HG03558 (cell line): ENCODE results near the gene AVPI1.

ENCODE experiments used
- ATAC-seq: cut with Tn5 transposase; IDR thresholded peaks from one replicate; pipeline ENCODE4 v1.9.1; 2021; ENCODE audit warnings: moderate number of reproducible peaks; ENCODE audit not compliant: unreplicated experiment; ENCODE audit errors: extremely low read depth

AVPI1 gene, protein sequence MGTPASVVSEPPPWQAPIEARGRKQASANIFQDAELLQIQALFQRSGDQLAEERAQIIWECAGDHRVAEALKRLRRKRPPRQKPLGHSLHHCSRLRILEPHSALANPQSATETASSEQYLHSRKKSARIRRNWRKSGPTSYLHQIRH

DNA sequence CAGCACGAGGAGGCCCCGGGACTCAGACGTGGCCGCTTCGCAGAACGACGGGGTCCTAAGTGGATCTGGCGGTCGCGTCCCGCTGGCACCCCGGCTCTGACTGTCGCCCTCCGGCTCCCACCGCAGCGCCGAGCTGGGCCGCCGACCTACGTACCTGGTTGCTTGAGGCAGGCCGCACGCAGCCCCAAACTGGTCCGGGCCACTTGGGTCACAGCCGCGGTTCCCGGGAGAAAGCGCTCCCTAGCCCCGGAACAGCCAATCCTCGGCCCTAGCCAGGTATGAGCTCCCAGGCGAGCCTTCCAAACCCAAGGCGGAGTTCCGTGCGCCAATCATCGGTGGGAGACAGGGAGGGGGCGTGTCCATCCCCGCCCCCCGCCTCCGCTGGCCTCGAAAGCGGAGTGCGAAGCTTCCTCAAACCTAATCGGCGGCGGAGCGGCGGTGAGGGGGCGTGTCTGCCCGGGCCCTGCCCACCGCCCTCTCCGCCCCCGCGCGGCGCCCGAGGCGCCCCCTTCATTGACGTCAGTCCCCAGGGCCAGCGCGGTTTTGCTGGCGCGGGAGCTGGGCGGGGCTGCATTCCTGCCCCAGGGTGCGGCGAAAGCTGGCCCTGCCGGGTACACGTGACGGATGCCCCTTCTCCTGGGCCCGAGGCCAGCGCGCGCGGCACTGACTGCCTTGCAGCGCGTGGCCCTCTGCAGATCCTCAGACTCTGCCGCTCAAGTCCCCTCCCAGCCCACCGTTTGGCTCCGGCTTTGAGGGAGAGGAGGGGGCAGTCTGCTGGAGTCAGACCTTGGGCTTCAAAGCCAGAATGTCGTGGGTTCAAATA is at the start of gene AVPI1:
AVPI1 (minus strand) TSS at position 280 of the 823 bp plus-strand sequence. CDS start 7,336 bp downstream, outside the sequence.
- ATAC-seq = peak; percentile 87

DNA sequence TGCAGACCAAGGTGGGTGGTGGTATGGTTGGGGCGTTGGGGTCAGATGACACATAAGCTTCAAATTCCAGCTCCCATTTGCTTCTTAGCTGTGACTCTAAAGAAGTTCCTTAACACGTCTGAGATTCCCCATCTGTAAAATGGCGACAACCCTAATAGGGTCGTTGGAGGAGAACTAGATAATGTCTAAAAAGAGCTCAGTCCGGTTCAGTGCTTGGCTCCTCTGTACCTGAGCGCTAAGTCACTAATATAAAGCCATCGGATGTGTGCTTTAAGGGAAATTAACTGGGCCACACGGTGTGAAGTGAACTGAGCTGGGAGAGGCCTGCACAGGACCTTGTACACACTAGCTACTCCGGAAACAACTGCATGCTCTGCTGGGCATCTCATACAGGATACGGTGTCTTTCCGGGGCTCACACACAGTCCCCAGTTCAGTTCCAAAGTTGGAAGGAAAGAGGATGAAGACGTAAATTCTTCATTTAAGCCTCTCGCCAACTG is 49.4 kb upstream of the AVPI1 start:
- ATAC-seq = no peak

GRCh38 chr10:97734021-97734420 is 47.0 kb upstream of the AVPI1 start:
- no peak for ATAC-seq

DNA sequence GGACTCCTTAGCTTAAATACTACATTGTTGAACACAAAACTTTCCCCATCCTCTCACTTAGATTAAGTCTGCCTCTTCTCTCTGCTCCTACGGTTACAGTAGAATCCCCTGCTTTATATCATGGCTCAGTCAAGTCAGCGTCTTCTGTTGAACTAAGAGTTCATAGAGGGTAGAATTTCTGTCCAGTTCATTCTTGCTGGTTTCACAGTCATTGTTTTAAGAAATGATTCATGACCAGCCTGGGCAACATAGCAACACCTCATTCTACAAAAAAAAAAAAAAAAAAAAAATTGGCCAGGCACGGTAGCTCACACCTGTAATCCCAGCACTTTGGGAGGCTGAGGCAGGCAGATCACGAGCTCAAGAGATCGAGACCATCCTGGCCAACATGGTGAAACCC is 46.2 kb upstream of the AVPI1 start:
- ATAC-seq = no peak

GRCh38 chr10:97732052-97732359 is 45.0 kb upstream of the AVPI1 start:
- no peak for ATAC-seq

DNA sequence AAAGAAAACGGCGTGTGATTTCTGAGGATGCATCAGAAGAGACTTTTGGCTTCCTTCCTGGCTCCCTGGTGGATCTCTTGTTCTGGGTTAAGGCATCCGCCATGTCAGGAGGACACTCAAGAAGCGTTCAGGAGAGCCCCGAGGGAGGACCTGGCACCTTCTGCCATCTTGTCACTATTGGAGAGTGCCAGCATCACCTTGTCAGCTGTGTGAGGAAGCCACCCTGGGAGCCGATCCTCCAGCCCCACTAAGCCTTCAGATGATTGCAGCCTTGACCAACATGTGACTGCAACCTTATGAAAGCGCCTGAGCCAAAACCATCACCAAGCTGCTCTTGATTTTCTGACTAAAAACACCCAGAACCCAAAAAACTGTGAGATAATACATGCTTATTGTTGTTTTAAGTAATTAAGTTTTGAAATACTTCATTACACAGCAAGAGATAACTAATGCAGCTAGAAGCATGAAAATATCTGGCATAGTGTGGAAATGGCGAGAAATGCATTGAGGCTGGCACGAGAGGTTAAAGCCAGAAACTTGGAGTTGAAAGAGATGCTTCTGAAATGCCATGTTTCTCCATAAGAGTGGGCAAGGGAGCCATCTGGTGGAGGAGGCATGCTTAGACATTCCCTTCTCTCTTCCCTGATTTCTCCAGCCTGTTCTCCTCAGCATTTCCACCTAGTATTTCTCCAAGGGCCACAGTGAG is 44.5 kb upstream of the AVPI1 start:
- ATAC-seq = no peak

GRCh38 chr10:97729014-97729413 is 42.0 kb upstream of the AVPI1 start:
- ATAC-seq = no peak

GRCh38 chr10:97726636-97727178 is 39.7 kb upstream of the AVPI1 start:
- no peak for ATAC-seq

- no peak for ATAC-seq
Measured at GRCh38 chr10:97724341-97724941, 37.4 kb upstream of the AVPI1 start.

- ATAC-seq = no peak
Measured at GRCh38 chr10:97723001-97723400, 36.0 kb upstream of the AVPI1 start.

DNA sequence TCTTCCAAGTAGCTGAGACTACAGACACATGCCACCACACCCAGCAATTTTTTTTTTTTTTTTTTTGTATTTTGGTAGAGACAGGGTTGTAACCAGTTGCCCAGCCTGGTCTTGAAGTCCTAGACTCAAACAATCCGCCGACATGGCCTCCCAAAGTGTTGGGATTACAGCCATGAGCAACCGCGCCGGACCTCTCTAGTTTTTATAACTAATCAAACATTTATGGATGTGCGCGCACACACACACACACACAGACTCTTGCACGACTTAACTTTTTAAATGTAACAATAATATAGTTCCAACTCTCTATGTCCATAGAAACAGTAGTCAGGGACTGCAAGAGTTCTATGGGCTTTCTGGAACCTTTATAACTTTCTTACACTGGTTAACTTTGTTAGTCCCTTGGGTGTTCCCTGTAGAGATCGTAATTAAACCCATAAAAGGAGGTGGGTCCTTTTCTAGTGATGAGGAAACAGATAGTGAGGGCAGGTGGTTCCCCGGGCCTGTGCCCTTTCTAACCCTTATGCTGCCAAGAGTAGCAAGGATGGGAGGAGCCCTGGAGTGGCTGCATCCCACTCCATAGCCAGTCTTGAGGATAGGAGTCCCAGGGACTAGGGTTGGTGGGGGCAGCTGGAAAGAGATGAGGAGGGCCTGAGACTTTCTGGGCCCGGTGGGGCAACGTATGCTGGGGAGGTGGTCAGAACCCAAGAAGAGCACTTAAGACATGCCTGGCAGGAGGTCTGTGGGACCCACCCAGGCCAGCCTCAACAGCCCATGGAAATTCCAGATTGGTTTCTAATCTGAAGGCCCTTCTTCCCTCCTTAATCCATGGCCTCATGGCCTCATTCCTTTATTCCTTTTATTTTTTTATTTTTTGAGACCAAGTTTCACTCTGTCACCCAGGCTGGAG is 35.1 kb upstream of the AVPI1 start:
- no peak for ATAC-seq

- ATAC-seq = no peak
Measured at GRCh38 chr10:97719602-97720001, 32.6 kb upstream of the AVPI1 start.

DNA sequence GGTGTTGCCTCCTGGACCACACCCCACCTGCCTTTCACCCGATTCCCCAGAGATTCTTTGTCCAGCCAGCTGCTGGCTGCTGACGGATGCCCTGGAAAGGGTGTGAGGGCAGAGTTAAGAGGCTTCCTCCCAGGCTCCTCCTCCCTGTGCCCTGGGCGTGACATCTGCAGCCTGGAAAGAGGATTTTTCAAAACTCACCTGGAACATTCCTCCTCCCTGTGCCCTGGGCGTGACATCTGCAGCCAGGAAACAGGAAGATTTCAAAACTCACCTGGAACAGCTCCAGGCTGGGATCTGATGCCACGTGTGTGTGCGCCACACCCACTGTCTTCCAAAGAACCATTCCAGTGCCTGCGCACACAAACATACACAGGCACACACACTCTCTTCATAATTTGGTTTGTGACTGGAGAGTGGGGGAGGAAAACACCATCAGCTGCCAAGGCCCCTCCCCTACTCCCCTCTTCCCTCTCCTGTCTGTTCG is 31.7 kb upstream of the AVPI1 start:
- ATAC-seq = no peak

GRCh38 chr10:97718178-97718577 is 31.1 kb upstream of the AVPI1 start:
- no peak for ATAC-seq

- ATAC-seq = no peak
Measured at GRCh38 chr10:97717627-97718026, 30.6 kb upstream of the AVPI1 start.

DNA sequence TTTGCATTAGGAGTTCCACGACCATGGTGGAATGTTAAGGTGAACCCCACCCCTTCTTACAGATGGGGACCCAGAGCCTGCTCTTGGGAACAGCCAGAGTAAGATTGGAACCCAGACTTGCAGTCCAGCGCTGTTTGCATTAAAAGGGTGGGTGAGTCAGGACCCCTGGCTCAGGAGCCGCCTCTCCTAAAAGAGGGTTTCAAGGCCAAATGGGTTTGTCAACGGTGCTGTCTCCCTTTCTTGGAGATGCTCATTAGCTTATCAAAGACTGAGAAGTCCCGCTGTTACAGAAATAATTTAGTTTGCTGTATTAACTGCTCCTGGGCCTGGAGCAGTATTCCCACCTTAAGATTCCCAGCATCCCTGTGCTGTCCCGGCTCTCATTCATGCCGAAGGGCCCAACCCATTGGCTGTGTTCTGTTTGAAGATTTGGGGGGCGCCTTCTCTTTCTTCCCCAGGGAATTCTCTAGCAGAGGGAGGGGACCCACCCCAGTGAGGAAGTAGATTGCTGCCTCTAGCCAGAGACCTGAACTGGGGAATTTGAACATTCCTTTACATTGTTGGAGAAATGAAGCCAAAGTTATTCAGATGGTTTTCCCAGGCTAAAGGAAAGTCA is 28.3 kb upstream of the AVPI1 start:
- no peak for ATAC-seq

DNA sequence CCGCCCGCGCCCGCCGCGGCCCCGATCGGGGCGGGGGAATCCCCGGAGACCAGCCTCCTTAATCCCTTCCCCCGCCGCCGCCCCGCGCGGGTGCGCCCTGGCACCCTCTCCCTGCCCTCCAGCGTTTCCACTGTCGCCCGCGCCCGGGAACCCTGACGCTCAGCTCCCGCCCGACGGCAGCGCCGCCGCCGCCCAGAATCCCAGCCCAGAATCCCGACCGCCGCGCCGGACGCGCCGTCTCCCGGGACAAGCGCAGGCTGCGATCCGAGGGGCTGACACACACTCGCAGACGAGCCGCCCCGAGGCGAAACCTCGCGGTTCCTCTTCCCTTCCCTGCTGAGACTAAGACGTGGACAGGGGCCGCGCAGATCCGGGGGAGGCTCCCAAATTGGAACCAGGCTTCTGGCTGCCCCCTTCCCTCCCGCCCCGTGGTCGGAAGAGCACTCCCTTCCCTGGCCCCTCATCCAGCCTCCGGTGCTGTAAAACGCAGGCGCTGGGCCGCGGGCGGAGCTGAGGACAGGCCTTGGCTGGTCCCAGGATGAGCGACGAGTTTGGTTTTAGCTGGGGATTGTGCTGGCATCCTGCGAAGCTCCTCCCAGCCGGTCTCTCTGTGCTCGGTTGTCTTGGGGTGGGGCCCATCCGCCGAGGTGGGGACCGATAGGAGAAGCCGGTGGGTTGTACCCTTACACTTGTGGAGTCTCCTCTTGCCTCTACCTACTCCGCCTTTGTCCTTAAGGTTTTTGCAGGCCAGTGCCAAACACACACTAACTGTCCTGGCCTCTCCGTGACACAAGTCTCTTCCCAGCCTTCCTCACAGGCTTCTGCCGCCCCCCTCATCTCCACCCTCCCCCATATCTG is 27.6 kb upstream of the AVPI1 start:
- ATAC-seq = no peak

DNA sequence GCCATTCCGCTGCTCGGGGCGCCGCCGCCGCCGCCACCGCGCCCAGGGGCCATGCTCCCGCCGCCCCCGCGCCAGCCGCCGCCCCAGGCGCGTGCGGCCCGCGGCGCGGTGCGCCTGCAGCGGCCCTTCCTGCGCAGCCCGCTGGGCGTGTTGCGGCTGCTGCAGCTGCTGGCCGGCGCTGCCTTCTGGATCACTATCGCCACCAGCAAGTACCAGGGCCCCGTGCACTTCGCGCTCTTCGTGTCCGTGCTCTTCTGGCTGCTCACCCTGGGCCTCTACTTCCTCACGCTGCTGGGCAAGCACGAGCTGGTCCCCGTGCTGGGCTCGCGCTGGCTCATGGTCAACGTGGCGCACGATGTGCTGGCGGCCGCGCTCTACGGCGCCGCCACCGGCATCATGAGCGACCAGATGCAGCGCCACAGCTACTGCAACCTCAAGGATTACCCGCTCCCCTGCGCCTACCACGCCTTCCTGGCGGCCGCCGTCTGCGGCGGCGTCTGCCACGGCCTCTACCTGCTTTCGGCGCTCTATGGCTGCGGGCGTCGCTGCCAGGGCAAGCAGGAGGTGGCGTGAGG is 26.9 kb upstream of the AVPI1 start:
- ATAC-seq = no peak
